HG02610 (cell line): Measurements from ENCODE around the gene TOR4A.

ENCODE experiments used
- ATAC-seq: cut with Tn5 transposase; IDR thresholded peaks from one replicate; pipeline ENCODE4 v1.9.1; 2021; ENCODE audit warnings: mild to moderate bottlenecking, moderate library complexity; ENCODE audit not compliant: unreplicated experiment

The TOR4A gene

DNA sequence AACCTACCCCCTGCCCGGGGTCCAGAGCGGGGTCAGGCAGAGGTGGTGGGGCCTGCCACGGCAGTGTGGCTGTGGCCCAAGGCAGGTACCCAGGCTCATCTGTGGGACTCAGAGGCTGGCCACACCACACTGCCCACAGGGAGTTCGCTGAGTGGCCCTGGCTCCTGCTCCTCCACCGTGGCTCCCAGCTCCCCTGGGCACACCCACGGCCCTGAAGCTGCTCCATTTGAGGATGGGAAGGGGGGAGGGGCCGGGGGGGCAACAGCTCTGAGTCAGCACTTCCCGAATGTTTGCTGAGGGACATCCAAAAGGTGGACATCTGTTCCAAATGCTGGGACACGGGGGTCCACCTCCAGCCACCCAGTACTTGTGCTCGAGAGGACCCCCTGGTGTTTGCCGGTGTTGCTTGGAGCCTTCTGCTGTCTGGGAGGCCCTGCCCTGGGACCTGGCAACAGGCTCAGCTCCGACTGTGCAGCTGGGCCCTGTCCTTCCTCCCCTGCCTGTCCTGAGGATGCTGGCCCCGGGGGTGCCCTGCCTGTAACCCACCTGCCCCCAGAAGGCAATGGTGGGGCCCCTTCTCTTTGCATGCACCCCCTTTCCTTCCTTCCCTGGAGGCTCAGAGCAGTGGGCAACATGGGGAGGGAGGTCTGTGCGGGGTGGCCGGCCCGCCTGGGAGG, 27.0 kb downstream of the TOR4A start:
- no peak for ATAC-seq

DNA sequence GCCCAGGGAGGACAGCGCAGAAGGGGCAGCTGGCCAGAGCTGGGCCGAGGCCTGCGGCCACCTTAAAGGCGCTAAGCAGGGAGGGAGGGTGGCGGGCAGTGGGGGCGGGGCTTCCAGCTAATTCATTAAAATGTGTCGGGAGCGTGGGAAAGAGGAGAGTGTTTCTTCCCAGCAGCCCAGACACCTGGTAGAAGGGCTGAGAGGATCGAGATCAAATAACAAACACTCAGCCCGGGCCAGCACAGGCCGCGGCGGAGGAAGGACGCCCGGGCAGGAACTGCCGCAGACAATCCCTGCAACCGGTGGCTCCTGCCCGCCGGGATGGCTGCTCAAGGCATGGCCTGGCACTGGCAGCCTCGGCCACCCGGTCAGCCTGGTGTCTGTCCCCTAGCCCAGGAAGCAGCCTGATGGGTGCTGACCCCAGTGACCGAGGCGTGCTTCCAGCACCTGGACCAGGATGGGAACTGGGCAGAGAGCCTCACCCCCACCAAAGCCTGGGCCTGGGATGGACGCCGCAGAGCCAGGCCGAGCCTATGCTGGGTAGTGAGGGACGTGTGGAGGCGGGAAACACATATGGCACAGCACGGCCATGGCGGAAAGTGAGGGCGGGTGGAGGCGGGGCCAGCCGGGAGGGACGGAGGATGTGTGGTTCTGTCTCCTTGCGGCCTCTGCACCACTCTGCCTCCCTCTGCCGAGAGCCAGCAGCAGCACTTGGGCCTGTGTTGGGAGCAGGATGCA, 27.7 kb downstream of the TOR4A start:
- ATAC-seq, result no peak

DNA sequence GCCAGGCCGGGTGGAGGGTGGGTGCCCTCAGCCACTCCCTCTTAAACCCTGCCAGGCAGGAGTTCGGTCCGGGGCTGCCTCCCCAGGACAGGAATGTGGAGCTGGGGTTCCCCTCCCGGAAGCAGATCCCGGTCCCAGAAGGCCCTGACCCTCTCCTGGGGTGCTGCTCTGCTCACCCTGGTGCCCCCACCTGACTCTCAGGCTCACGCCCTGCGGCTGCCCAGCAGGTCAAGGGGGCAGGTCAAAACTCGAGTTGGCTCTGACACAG, 28.2 kb downstream of the TOR4A start:
- no peak for ATAC-seq

DNA sequence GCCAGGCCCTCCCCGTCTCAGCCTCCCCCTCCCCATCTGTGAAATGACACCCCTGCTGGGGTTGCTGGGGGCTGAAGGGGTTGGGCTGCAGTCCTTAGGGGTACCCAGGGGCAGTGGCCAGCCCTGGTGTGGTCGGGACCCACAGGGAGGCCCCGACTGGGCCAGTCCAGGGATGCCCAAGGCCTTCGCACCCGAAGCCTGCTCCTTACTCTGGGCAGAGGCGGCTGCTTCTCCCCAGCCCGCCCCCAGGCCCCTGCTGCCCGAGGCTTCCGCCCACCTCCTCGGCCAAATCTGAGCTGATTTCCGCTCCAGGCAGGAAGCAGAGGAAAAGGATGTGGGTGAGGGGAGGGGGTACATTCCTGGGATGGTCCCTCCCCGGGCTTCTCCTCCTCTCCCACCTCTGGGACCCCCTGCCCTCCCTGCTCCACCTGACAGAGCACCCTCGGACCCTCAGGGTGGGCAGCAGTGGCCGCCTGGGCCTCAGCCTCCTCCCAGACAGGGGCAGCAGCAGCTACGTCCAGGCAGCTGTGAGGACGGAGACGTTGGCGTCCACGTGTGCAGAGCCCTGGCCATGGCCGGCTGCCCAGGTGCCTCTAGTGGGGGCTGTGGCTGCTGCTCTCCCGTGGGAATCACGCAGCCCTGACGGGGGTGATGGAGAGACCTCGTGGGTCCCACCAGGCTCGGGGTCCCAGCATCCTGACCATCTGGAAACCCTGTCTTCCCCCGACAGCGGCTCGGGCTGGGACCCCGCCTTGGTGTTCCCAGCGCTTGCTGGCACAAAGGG, 28.7 kb downstream of the TOR4A start:
- ATAC-seq, result no peak

DNA sequence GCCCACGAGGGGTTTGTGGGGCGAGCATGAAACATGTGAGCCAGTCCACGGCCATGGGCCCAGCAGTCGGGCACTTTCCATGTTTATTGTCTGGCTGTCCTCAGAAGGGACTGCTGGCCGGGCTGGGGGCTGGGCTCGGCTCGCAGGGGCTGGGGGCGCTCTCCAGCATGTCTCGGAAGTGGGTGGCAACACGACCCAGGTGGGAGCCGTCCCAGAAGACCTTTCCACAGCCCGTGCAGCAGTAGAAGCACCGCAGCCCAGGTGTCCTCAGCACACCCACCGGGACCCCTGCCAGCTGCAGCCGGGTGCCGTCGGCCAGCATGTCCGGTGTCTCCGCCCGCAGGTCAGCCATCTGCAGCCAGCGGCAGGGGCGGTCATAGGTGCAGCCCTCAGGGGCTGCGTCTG, 29.3 kb downstream of the TOR4A start:
- ATAC-seq, result no peak

DNA sequence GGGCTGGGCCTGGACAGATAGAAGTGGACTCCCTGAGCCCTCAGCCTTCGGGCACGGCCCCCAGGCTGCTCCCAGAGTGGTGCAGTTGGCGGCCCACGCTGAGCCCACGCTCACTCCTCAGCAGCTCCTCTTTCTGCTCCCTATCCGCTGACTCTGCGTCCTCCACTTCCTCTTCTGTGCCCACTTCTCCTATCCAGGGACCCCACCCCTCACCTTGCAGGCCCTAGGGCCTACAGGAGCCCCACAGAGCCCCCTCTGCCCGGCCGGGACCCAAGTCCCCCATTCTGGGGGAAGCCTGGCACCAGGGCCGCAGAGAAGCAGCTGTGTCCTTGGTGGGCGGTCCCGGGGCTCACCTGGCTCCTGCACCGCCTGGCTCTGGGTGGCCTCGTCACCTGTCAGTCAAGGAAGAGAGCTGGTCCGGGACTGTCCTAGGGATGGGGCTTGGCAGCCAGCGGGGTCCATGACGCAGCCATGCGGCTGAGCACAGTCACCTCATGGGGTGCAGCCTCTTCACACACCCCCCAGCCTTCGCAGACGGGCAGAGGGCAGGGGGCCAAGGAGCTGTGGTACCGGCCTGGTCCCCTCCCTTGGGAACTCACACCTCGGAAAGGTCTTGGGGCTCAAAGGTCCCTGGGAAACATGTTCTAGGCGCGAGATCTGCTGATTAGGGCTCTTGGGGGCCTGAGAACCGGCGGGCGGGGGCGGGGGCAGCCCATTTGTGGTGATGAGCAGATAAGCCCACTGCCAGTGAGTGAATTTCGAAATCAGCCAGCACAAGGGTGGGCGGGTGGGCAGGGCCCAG, 29.9 kb downstream of the TOR4A start:
- ATAC-seq, result no peak

DNA sequence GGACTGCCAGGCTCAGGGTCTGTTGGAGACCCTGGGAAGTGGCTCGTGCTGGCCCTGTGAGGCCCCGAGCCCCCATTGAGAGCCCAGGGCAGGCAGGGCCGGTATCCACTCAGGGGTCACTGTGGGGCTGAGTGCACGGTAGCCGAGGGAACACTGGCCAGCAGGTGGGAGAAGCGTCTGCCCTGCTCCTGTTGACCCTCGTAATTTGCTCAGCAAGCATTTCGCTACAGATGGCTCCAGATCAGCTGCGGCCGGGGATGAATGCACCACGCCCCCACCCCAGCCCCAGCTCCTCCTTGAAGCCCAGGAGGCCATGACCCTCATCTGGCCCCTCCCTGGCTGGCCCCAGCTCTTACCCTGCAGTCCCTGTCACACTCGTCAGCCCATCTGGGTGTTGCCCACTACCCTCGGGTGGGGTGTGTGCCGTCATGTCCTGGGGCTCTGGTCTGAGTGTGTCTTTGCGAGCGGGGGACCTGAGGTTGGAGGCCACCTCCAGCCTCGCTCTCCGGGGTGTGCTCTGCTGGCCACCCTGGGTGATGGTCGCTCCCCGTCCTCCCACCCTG, 30.6 kb downstream of the TOR4A start:
- no peak for ATAC-seq

DNA sequence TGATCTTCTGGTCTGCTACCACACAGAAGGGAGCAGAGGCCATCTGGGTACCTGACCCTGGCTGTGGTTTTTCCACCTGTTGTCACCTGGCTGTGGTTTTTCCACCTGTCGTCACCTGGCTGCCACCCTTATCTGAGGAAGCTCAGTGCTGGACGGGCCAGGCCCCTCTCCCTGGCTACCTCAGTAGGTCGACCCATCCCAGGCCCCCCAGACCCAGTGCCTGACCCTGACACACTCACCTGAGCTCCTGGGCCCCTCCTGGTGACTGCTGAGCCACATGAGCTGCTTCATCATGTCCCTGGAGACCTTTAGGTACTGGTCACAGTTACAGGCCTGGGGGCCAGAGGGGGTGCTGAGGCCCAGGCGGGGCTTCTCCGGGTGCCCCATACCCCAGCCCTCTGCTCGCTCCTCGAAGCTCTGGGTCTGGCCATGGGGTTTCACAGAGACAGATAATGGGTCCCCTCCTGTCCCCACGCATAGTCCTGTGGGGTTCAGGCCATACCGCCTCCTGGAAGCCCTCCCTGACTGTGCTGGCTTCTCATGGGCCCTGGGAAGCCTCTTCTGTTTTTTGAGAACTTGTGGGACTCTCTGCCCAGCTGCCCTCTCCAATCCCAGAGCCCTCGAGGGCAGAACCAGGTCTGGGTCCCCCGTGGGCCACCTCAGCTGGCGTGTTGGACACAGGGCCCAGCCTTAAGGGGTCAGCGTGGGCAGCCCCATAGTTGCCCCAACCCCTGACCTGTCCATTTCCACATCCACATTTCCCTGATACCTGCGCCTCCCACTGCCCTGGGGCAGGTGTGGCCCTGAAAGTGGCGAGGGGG, 32.1 kb downstream of the TOR4A start:
- ATAC-seq, result no peak

DNA sequence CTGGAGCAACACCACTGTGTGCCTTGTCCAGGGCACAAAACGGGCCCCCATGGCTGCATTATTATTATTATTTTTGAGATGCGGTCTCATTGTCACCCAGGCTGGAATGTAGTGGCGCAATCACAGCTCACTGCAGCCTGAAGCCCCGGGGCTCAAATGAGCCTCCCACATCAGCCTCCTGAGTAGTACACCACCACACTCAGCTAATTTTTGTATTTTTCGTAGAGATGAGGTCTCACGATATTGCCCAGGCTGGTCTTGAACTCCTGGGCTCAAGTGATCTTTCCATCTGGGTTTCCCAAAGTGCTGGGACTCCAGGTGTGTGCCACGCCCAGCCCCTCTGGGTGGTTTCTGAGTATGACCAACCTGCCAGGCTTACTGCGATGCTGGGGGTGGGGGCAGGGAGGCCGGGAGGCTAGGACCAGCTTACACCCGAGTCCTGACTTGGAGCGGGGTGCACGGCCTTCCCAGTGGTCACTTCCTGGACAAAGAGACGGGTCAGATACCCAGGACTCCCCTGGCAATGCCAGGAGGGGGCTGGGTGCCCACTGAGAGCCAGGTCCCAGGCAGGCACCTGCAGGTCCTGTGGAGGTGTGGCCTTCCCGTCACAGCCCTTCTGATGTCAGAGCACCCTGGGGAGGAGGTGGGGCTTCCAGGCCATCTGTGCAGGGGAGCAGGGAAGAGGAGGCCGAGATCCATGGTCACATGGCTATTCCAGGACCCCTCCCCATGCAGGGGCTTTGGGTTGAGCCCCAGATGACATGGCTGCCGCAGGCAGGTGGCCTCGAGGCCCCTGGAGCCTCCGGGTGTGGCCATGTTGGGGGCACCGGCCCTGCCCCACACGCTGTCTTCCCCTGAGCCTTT, 32.9 kb downstream of the TOR4A start:
- no peak for ATAC-seq

DNA sequence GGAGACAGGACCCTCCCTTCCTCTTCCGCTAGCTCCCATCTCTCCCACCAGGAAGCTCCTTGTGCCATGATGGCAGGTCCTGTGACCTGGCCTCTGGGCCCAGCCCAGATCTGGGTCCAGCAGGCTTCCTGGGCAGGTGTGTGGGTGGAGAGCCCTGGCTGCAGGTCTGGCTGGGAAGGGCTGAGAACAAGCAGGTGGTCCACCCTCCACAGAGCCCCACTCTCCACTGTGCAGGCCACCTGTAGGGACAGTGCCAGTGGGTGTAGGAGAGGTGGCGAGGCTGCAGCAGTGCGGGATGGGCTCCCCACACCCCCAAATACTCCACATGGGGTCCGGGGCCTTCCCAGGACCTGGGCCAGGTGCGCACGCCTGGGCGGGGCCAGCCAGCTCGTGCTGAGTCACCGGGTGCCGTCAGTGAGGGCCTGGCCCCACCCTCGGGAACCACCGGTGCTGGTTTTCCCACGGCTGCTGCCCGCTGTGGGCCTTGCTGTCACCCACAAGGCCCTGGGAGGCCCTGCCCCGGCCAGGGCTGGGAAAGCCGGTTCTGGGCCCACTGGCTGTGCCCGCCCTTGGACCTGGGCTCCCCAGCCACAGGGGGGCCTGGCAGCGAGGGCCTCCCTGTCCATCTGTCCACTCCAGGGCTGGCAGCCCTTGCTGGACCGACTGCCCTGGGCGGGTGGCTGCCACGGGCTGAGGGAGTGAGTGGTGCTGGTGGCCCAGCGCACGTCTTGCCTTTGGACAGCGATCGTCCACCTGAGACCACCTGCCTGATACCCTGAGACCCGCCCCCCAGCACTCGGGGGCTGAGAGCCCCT, 33.9 kb downstream of the TOR4A start:
- ATAC-seq, result no peak

DNA sequence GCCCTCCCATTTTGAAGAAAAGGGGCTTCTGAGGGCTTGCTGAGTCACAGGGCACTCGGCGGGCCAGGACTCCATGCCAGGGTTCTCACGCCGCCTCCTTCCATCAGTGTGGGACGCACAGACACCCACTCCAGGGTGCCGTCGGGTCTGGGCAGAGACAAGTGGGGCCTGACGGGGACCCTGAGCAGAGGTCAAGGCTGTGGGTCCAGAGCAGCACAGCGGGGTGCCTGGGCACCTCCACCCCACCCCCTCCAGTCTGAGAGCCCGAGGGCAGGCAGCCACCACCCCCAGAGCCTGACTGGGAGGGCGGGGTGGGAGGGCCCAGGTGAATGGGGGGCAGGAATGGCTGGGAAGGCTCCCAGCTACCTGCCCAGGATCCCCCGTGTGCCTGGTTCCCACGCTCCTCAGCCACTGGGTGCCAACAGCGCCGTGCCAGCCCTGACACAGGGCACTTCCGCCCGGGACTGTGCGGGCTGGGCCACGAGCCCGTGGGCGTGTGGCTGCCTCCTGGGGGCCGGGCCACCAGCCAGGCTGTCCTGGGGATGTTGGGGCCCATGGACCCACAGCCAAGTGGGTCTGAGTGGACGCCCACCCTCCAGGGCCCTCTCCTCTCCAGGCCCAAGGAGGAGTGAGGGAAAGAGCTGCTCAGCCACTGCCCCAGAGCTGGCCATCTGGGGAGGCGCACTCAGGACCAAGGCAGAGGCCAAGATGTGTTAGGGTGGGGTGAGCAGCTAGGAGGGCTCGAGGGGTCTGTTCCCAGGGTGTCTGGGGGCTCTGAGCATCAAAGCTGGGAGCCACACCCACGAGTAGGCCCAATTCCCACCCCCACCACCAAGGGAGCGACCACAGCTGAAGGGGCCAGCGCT, 34.7 kb downstream of the TOR4A start:
- no peak for ATAC-seq

DNA sequence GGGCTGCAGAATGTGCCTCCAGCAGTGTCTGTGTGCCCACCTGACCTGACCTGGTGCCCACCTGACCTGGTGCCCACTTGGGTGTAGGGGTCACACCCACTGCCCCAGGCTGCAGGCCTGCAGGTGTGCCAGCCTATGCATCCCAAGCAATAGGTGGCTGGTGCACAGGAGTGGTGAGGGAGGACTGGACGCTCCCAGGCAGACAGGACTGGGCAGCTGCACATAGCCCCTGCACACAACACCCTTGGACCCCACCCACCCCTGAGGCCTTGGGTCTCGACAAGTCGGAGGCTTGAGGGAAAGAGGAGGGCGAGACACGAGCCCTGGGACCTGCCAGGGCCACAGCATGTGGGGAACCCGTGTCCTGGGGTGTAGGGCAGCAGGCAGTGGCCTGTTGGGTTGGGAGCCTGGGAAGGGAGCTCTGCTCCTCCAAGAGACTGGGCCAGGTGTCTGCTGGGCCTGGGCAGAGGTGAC, 35.4 kb downstream of the TOR4A start:
- ATAC-seq, result no peak

DNA sequence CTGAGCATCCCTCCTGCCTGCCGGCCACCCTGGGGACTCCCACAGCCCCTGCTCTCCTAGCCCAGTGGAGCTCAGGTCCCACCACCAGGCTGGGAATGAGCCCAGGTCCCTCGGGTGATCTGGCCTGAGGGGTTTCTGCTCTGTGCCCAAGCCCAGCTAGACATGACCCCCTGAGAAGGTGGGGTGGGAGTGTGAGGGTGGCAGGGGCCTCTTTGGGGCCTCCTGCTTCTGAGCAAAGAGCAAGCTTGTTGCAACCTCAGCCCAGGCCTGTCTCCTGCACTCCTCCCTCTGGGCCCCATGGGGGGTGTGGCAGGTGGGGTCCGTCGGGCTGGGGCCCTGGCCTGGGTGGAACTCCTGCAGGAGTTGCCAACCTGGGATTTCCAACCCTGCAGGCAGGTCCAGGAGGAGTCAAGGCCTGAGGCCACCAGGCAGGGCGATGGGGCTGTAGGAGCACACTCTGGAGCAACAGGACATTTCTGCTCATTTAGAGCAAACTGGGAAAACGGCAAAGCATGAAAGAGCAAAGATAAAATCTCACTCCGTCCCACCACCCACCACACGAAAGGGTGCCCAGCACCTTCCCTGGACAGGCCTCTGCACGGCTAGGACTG, 35.9 kb downstream of the TOR4A start:
- no peak for ATAC-seq

DNA sequence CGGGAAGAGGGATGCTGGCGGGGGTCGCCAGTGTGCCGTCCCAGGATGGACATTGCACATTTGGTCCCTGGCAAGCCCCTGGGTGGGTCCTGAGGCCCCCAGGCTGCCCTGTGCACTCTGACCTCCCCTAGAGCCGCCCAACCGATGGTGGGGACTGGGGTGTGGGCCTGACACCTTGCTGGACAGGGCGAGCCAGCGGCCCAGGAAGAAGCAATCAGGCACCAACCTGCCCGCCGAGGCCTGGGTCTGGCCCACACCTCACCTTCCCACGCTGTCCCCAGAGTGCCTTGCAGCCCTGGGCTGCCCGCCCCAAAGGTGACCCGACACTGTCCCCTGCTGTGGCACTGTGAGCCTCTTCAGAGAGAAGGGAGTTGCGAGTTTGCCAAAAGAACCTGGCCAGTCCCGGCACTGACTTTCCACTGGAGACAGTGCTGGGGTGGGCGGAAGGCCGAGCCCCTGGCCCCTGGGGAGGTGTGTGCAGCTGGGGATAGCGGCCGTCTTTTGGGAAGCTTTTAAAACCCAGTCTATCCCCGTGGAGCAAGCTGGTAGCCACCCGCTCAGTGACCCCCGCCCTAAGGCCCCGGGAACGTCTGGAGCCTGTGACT, 36.5 kb downstream of the TOR4A start:
- no peak for ATAC-seq

DNA sequence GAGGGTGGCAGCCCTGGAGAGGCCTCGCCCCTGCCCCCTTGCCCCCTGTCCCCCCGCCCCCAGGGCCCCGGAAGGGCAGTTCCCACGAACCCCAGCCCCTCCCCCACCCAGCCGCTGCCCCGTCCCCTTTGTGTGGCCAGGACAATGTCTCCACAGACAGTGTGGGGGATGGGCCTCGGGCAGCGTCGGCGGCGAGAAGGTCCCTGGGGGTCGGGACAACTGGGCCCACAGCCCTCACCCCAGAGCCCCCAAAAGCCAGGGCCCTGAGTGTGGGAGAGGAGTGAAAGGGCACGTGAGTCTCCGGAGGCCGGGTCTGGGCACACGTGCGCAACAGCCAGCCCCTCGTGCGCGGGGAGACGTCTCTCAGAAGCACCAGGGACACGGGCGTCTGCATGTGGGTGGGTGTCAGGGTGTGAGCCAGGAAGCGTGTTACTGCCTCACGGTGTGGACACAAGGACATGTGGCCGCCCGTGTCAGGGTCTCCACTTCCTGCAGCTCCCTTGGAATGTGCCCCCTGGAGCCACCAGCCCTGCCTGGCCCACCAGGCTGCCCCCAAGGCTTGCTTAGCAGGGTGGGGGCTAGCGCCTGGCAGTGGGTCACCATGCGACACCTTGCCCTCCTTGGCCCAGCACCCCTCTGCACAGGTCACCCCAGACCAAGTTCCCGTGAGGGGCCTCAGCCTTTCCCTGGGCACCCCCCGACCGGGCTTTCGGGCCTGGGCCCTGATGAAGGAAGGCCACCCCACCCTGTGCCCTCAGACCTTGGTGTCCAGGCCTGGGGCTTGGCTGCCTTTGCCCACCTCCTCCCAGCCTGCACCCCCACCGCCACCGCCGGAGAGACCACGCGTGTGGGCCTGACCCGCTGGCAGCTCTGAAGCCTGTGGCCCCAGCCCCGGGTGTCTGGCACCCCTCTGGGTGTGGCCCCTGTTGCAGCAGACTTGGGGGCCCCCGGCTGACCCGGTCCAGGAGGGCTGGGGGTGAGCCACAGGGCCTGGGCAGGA, 37.3 kb downstream of the TOR4A start:
- ATAC-seq, result no peak
